Measurements from ENCODE around the gene GEMIN8. TPM values are rescaled to one million over a fixed set of nuclear protein-coding genes. Genes with fewer than 3 reads are reported as not detected.

Gene GEMIN8
- total RNA-seq, 1 experiment from 2014 or later = 14.8 TPM

DNA sequence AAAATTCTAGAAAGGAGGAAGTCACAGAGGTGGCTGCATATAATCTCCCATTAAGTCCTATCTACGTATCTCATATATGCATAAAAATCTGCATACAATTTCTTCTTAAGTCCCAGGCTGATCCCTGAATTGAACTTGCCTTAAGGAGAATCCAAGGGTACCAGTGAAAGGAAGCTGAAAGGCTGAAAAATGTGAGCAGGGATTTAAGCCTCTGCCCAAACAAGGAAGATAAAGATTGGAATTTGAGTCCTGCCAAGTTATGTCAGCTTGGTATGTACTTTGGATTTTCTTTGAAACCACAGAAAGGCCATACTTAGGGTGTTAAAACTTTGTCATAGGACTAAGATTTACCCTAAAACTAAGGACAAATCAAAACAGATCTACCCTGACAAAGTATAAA lies 26.5 kb upstream of the GEMIN8 start:
- H3K4me1 Mint-ChIP-seq = peaks cover 0 to 10% of the 10 kb centered on the region in 2 experiments; a peak in 1 of 4 replicates
- H3K36me3 Mint-ChIP-seq (ENCODE audit: insufficient read depth in 1 of 3, low read depth in 3 of 3) = no peaks in the 10 kb centered on the region; a peak in 1 of 7 replicates
- Histone ChIP-seq H2BK15ac (ENCODE audit: low read depth, low read length) (no peak overlapping the region), H4K91ac (ENCODE audit: insufficient read length, low read depth, low read length) (no peak overlapping the region), H4K20me1 (ENCODE audit: control insufficient read depth, insufficient read depth, insufficient read length) (no peaks in the 10 kb centered on the region), H3T11ph (ENCODE audit: low read length) (no peak overlapping the region), H2BK20ac (ENCODE audit: low read depth, low read length, poor library complexity, severe bottlenecking) (no peak overlapping the region), H3K79me2 (ENCODE audit: insufficient read depth, low read length) (no peaks in the 10 kb centered on the region), H4K8ac (replicated peaks; ENCODE audit: insufficient read length, low read depth, low read length) (no peak overlapping the region), H3K27ac (ENCODE audit: insufficient read length, low read depth, low read length) (no peak overlapping the region), H3K9me3 (ENCODE audit: control insufficient read depth, low read depth, low read length) (no peaks in the 10 kb centered on the region), H3K23me2 (ENCODE audit: insufficient read length, low read depth, low read length, poor library complexity, severe bottlenecking) (no peaks in the 10 kb centered on the region), H2AK5ac (ENCODE audit: insufficient read length, low read length) (no peak overlapping the region), H3K23ac (ENCODE audit: insufficient read length, low read depth, low read length) (no peak overlapping the region), H3K79me1 (ENCODE audit: insufficient read depth, low read depth, low read length, poor library complexity, severe bottlenecking) (no peaks in the 10 kb centered on the region), H3K56ac (ENCODE audit: insufficient read length, low read depth, low read length) (no peak overlapping the region), H3K27me3 (ENCODE audit: insufficient read depth, low read length) (no peaks in the 10 kb centered on the region), H2BK120ac (ENCODE audit: low read depth, low read length, poor library complexity, severe bottlenecking) (no peak overlapping the region), H2BK5ac (ENCODE audit: insufficient read length, low read length) (no peak overlapping the region), H3K14ac (ENCODE audit: insufficient read depth, low read length) (no peak overlapping the region), H2AFZ (ENCODE audit: low read length) (no peak overlapping the region), H2BK12ac (ENCODE audit: insufficient read length, low read depth, low read length) (no peak overlapping the region), H3K4ac (ENCODE audit: low read depth, low read length) (no peak overlapping the region), H3K4me1 (ENCODE audit: insufficient read depth, low read length) (no peaks in the 10 kb centered on the region; the same call in 1 of the 2 replicates), H3K4me2 (ENCODE audit: insufficient read depth, insufficient read length, low read length) (no peak overlapping the region), H3K9ac (ENCODE audit: extremely low read depth, insufficient read length, low read length) (no peak overlapping the region), H3K18ac (ENCODE audit: insufficient read length, low read depth, low read length) (no peak overlapping the region), H4K5ac (ENCODE audit: insufficient read length, low read depth, low read length) (no peak overlapping the region)
- H3K4me3 Mint-ChIP-seq = no peak overlapping the region
- peaks cover 21 to 49% of the 10 kb centered on the region in 2 experiments for H3K9me3 Mint-ChIP-seq
- H3K27ac Mint-ChIP-seq = no peak overlapping the region
- no peak for DNase-seq
- WGBS (ENCODE audit: extremely low coverage, insufficient read length, low lambda C conversion rate) = no CpG with 5 or more reads among the region's 1 CpG
- no peak for TF ChIP-seq CTCF (conservative IDR thresholded peaks at IDR 0.05)
- no peaks in the 10 kb centered on the region; the same call in 1 of the 2 replicates for H3K27me3 Mint-ChIP-seq (ENCODE audit: low read depth)

Measured in H9 (cell line).